A549 (cell line): ENCODE results near the gene RFWD3. TPM values are rescaled to one million over a fixed set of nuclear protein-coding genes. Genes with fewer than 3 reads are reported as not detected.
"Not testable (repeated sequence)": the region's sequence is repeated elsewhere in the genome, so short reads cannot be mapped to it uniquely, and the experiment has no call there.

ENCODE experiments used
- ATAC-seq, 2 experiments: fragments of 200-7000 bp in 1 of 2; fragments of >200 bp in 1 of 2; cut with Nextera tagmentation in 1 of 2; cut with Tn5 transposase in 1 of 2; 3 replicates each; pipeline versions ENCODE4 v1.8.0 to v1.9.1; 2018 to 2020; ENCODE audit warnings: mild to moderate bottlenecking in 1 of 2, moderate library complexity in 1 of 2
- CTCF ChIA-PET: fragments of 300-600 bp; sonication (Branson Sonifier 250); formaldehyde crosslinking; extraction: SDS; loops from one replicate; lab custom pipeline; 2021; ENCODE audit warnings: antibody characterized with exemption, inconsistent platforms; lab: Yijun Ruan, JAX
- POLR2A ChIA-PET: fragments of 350-600 bp; formaldehyde crosslinking; extraction: SDS; loops from one replicate; lab custom pipeline; 2021; ENCODE audit warnings: antibody characterized with exemption, inconsistent platforms; lab: Yijun Ruan, JAX
- DNase-seq, 2 experiments: peaks; one replicate each; pipeline versions ENCODE4 v3.0.0 to v3.0.0-alpha.2; 2011 to 2016; ENCODE audit warnings: low read depth in 1 of 2, low spot score in 1 of 2
- FAIRE-seq: peaks from 2 replicates; lab custom pipeline; 2011; peaks lifted over from hg19 to GRCh38; lab: Jason Lieb, UNC
- H3K27ac ChIP-seq, 2 experiments: fragments of >200 bp; sonication (Bioruptor Twin); formaldehyde crosslinking; 3 replicates each; pipeline ENCODE4 v1.5.1; 2016 to 2017
- H3K4me1 ChIP-seq: fragments of >200 bp; sonication (Bioruptor Twin); formaldehyde crosslinking; 3 replicates; pipeline ENCODE4 v1.6.1; 2016
- H3K4me2 ChIP-seq: fragments of >200 bp; sonication (Bioruptor Twin); formaldehyde crosslinking; 3 replicates; pipeline ENCODE4 v1.6.1; 2016
- H3K4me3 ChIP-seq: fragments of >200 bp; sonication (Bioruptor Twin); formaldehyde crosslinking; 3 replicates; pipeline ENCODE4 v1.5.1; 2016
- H3K9me3 ChIP-seq: fragments of >200 bp; sonication (Bioruptor Twin); formaldehyde crosslinking; 3 replicates; pipeline ENCODE4 v1.6.1; 2016
- BHLHE40 ChIP-seq: IDR thresholded peaks from 2 replicates; pipeline ENCODE4 v1.6.1; 2012; ENCODE audit warnings: low read depth, low read length, inconsistent platforms
- FOSB ChIP-seq: fragments of 250-450 bp; sonication (Bioruptor Pico); IDR thresholded peaks from 2 replicates; pipeline ENCODE4 v1.5.0; 2020; ENCODE audit warnings: mild to moderate bottlenecking, moderate library complexity
- FOSL2 ChIP-seq, 2 experiments: fragments of 450-650 bp in 1 of 2; fragments of >200 bp in 1 of 2; sonication (Bioruptor Twin) in 1 of 2; formaldehyde crosslinking; IDR thresholded peaks; 2 replicates each; pipeline versions ENCODE4 v1.5.0 to v1.6.1; 2016 to 2020; ENCODE audit warnings: mild to moderate bottlenecking in 1 of 2, moderate library complexity in 1 of 2
- GATA3 ChIP-seq: IDR thresholded peaks from 2 replicates; pipeline ENCODE4 v1.6.1; 2012; ENCODE audit warnings: borderline replicate concordance
- HDAC2 ChIP-seq: fragments of 200-600 bp; sonication (generic); IDR thresholded peaks from 2 replicates; pipeline ENCODE4 v1.6.1; 2016
- JUN ChIP-seq, 2 experiments: fragments of >200 bp; sonication (Bioruptor Twin); formaldehyde crosslinking; IDR thresholded peaks; 2 replicates in 1 of 2; 3 replicates in 1 of 2; pipeline ENCODE4 v1.6.1; 2016 to 2017
- JUNB ChIP-seq: fragments of >200 bp; sonication (Bioruptor Twin); formaldehyde crosslinking; IDR thresholded peaks from 2 replicates; pipeline ENCODE4 v1.6.1; 2016
- KDM1A ChIP-seq: fragments of 200-600 bp; sonication (generic); IDR thresholded peaks from 2 replicates; pipeline ENCODE4 v1.6.1; 2016; ENCODE audit warnings: low read depth, mild to moderate bottlenecking
- MAZ ChIP-seq: fragments of 150-350 bp; IDR thresholded peaks from 2 replicates; pipeline ENCODE4 v1.6.1; 2014; ENCODE audit warnings: antibody characterized with exemption, low read depth, low read length, borderline replicate concordance
- PHF8 ChIP-seq: fragments of 200-600 bp; sonication (generic); IDR thresholded peaks from 2 replicates; pipeline ENCODE4 v1.6.1; 2016; ENCODE audit warnings: low read depth, mild to moderate bottlenecking, antibody characterized with exemption, moderate library complexity, borderline replicate concordance
- POLR2A ChIP-seq: IDR thresholded peaks from 2 replicates; pipeline ENCODE4 v1.6.1; 2012; ENCODE audit warnings: mild to moderate bottlenecking, low read length
- RCOR1 ChIP-seq: fragments of 150-350 bp; IDR thresholded peaks from 2 replicates; pipeline ENCODE4 v1.6.1; 2014; ENCODE audit warnings: antibody characterized with exemption, low read length, low read depth
- RFX5 ChIP-seq: fragments of 450-650 bp; IDR thresholded peaks from 2 replicates; pipeline ENCODE4 v1.7.1; 2014; ENCODE audit warnings: antibody characterized with exemption, mild to moderate bottlenecking, moderate library complexity
- RNF2 ChIP-seq: fragments of 200-600 bp; sonication (generic); IDR thresholded peaks from 2 replicates; pipeline ENCODE4 v1.6.1; 2016; ENCODE audit warnings: low read depth, mild to moderate bottlenecking, antibody characterized with exemption, moderate library complexity, borderline replicate concordance
- SMC3 ChIP-seq: fragments of >200 bp; sonication (Bioruptor Twin); formaldehyde crosslinking; IDR thresholded peaks from 3 replicates; pipeline ENCODE4 v1.6.1; 2018; ENCODE audit warnings: inconsistent platforms
- TFCP2L1 ChIP-seq: fragments of 250-450 bp; sonication (Bioruptor Pico); IDR thresholded peaks from 2 replicates; pipeline ENCODE4 v1.5.0; 2021; ENCODE audit warnings: mild to moderate bottlenecking
- ZSCAN20 ChIP-seq: fragments of 250-450 bp; sonication (Bioruptor Pico); IDR thresholded peaks from 2 replicates; pipeline ENCODE4 v1.8.0; 2022; ENCODE audit warnings: mild to moderate bottlenecking, moderate library complexity
- WGBS: methylation state at CpG from one replicate; pipeline ENCODE4 v1.1.6; 2017; ENCODE audit errors: missing lambda C conversion rate; 5-methylcytosine and 5-hydroxymethylcytosine counted together
- polyA plus RNA-seq, 4 experiments: library from polyadenylated mRNA; depleted of rRNA in 3 of 4; stranded (reverse); fragments of >200 nt; fragmentation: RNase III in 1 of 4; extraction: RNeasy Plus Mini Kit Qiagen cat#74134 plus additional on column Dnase treatment in 1 of 4; gene quantifications; 2 replicates in 3 of 4; 3 replicates in 1 of 4; pipeline ENCODE4 v1.2.3, GENCODE V29; 2011 to 2017
- TF ChIP-seq, protein P1 (sequence below): IDR thresholded peaks from 2 replicates; pipeline ENCODE4 v1.6.1; 2012
- TF ChIP-seq, protein P2 (sequence below): fragments of 200-600 bp; sonication (generic); IDR thresholded peaks from 2 replicates; pipeline ENCODE4 v1.6.1; 2016; ENCODE audit warnings: antibody characterized with exemption, mild to moderate bottlenecking, moderate library complexity
- TF ChIP-seq, protein P3 (sequence below): fragments of 450-650 bp; IDR thresholded peaks from 2 replicates; pipeline ENCODE4 v1.6.1; 2014; ENCODE audit warnings: antibody characterized with exemption
- TF ChIP-seq, protein P4 (sequence below): fragments of >200 bp; sonication (Bioruptor Twin); formaldehyde crosslinking; IDR thresholded peaks from 2 replicates; pipeline ENCODE4 v1.6.1; 2016

Gene RFWD3
- polyA plus RNA-seq, 2 of the 4 experiments (the other 2 are of a cell fraction) = 36.1 to 50.6 TPM

DNA sequence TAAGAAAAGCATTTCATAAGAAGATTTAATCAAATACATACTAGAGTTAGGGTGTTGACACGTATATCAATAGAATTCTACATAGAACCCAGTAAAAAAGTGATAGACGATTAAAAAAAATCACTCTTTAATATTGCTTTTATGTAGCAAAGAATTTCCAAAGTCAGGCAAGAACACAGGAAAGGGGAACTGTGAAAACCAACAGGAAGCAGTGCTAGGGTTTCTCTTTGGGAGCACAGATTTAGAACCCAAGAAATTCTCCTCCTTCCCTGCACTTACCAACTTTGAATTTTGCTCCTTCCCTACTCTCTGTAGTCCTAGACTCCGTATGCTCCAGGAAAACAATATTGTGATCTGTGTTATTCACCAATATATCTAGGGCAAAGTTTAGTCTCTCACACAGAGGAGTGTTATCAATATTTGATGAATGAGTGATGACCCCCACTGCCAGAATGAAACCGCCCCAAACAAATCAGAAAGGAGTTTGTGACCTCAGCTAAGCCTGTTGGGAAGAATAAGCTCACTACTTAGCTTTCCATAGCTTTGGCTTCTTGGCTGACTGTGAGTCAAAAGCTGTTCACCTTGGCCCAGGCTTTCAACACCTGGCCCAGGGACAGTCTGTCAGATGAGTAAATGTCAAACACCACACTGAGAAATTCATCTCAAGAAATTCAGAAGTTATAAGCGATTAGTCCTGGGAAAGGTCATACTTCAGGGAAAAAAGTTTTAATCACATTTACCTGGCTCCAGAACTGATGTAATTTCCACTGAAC is 8.6 kb downstream of the RFWD3 start (continued):
- no peak for TF ChIP-seq BHLHE40
- no peak for TF ChIP-seq RFX5
- TF ChIP-seq HDAC2 = no peak

DNA sequence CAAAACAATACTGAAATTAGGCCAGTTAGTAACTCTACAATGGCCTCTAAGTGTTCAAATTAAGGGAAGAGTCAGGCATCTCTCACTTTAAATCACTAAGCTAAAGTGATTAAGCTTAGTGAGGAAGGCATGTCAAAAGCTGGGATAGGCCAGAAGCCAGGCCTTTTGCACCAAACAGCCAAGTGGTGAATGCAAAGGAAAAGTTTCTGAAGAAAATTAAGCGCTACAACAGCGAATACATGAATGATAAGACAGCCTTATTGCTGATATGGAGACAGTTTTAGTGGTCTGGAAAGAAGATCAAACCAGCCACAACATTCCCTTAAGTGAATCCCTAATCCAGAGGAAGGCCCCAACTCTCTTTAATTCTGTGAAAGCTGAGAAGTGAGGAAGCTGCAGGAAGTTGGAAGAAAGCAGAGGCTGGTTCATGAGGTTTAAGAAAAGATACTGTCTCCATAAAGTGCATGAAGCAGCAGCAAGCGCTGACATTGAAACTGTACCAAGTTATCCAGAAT is 12.1 kb downstream of the RFWD3 start:
- ChIA-PET CTCF (interaction anchor here (0.5 to 3.1 kb wide), 6 partner anchors 9 to 580 kb away, joined by 3 to 12 read pairs (median 3); no protein-coding TSS in a partner anchor), POLR2A (no interaction called here)
- 98% methylated on average over 3 of the region's 3 CpGs for WGBS
- Histone ChIP-seq H3K27ac (no peak overlapping the region), H3K9me3 (no peaks in the 10 kb centered on the region), H3K4me1 (no peaks in the 10 kb centered on the region), H3K4me3 (no peak overlapping the region), H3K4me2 (no peak overlapping the region)
- no peak for DNase-seq
- ATAC-seq = no peak
- TF ChIP-seq RNF2 (no peak), PHF8 (no peak), KDM1A (no peak)
- TF ChIP-seq, protein P1, sequence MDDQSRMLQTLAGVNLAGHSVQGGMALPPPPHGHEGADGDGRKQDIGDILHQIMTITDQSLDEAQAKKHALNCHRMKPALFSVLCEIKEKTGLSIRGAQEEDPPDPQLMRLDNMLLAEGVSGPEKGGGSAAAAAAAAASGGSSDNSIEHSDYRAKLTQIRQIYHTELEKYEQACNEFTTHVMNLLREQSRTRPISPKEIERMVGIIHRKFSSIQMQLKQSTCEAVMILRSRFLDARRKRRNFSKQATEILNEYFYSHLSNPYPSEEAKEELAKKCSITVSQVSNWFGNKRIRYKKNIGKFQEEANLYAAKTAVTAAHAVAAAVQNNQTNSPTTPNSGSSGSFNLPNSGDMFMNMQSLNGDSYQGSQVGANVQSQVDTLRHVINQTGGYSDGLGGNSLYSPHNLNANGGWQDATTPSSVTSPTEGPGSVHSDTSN = no peak
- FAIRE-seq = no peak

DNA sequence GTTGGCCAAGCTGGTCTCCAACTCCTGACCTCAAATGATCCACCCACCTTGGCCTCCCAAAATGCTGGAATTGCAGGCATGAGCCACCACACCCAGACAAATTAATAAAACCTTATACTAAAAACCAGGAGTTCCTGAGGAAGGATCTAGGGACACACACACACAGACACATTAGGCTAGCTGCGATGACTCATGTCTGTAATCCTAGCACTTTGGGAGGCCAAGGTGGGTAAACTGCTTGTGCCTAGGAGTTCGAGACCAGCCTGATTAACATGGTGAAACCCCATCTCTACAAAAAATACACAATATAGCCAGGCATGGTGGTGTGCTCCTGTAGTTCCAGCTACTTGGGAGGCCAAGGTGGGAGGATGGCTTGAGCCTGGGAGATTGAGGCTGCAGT is 13.8 kb downstream of the RFWD3 start:
- H3K4me2 ChIP-seq; DNase-seq; ATAC-seq; H3K4me1 ChIP-seq; TF ChIP-seq FOSL2 (IDR thresholded peaks at IDR 0.05): not testable (repeated sequence)
- CTCF ChIA-PET = interaction anchor here (2.3 kb wide), 1 partner anchor 15 kb away, joined by 8 read pairs; no protein-coding TSS in a partner anchor
- TF ChIP-seq FOSL2 (CRISPR knock-in tag; IDR thresholded peaks at IDR 0.05) = 0 out of 2 replicates have a peak, but pooled peaks have one; percentile 21
- TF ChIP-seq, all 56 proteins: peak for 1; not testable (repeated sequence) for 55
- FAIRE-seq, H3K9me3 ChIP-seq, H3K4me3 ChIP-seq, H3K27ac ChIP-seq: not testable (repeated sequence)
- POLR2A ChIA-PET = interaction anchor here (0.6 kb wide), 1 partner anchor 174 kb away, joined by 4 read pairs; no protein-coding TSS in a partner anchor
- WGBS = 92% methylated on average over 2 of the region's 2 CpGs

DNA sequence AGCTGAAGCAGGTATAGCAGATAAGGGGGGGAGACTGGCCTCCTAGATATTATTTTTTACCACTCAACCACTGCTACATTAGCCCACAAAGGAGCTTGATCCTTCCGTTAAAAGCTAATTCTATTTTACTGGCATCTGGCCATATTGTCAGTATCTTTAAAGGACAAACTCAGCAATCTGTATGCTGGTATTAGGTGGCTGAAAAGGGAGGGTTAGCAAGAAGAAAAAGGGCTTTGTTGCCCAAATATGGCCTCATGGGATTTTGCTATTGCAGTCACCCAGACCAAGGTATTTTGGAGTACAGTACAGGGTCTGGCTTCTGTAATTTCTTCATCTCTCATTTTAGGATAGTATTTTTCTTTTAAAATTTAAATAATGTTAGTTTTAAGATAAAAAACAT is 14.4 kb downstream of the RFWD3 start:
- Histone ChIP-seq H3K27ac (no peak overlapping the region), H3K4me3 (no peak overlapping the region), H3K4me2 (no peak overlapping the region), H3K9me3 (no peaks in the 10 kb centered on the region), H3K4me1 (no peaks in the 10 kb centered on the region)
- 78% methylated on average over 1 of the region's 1 CpG for WGBS
- FAIRE-seq (no peak), ATAC-seq (no peak), DNase-seq (no peak)
- POLR2A ChIA-PET = interaction anchor here (0.6 to 1.3 kb wide), 3 partner anchors 45 to 210 kb away, joined by 3 to 4 read pairs (median 3); partner anchors contain the start of gene GLG1
- no peak for TF ChIP-seq MAZ
- TF ChIP-seq GATA3 = no peak
- TF ChIP-seq RCOR1 = no peak
- TF ChIP-seq POLR2A = no peak
- TF ChIP-seq FOSB (CRISPR knock-in tag) = no peak
- TF ChIP-seq ZSCAN20 (CRISPR knock-in tag) = no peak
- TF ChIP-seq JUN (IDR thresholded peaks at IDR 0.05) = no peak
- TF ChIP-seq, protein P2, sequence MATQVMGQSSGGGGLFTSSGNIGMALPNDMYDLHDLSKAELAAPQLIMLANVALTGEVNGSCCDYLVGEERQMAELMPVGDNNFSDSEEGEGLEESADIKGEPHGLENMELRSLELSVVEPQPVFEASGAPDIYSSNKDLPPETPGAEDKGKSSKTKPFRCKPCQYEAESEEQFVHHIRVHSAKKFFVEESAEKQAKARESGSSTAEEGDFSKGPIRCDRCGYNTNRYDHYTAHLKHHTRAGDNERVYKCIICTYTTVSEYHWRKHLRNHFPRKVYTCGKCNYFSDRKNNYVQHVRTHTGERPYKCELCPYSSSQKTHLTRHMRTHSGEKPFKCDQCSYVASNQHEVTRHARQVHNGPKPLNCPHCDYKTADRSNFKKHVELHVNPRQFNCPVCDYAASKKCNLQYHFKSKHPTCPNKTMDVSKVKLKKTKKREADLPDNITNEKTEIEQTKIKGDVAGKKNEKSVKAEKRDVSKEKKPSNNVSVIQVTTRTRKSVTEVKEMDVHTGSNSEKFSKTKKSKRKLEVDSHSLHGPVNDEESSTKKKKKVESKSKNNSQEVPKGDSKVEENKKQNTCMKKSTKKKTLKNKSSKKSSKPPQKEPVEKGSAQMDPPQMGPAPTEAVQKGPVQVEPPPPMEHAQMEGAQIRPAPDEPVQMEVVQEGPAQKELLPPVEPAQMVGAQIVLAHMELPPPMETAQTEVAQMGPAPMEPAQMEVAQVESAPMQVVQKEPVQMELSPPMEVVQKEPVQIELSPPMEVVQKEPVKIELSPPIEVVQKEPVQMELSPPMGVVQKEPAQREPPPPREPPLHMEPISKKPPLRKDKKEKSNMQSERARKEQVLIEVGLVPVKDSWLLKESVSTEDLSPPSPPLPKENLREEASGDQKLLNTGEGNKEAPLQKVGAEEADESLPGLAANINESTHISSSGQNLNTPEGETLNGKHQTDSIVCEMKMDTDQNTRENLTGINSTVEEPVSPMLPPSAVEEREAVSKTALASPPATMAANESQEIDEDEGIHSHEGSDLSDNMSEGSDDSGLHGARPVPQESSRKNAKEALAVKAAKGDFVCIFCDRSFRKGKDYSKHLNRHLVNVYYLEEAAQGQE = no peak
- no peak for TF ChIP-seq PHF8
- no peak for TF ChIP-seq HDAC2
- no peak for TF ChIP-seq SMC3
- no peak for TF ChIP-seq TFCP2L1
- no peak for TF ChIP-seq JUNB
- TF ChIP-seq, protein P3, sequence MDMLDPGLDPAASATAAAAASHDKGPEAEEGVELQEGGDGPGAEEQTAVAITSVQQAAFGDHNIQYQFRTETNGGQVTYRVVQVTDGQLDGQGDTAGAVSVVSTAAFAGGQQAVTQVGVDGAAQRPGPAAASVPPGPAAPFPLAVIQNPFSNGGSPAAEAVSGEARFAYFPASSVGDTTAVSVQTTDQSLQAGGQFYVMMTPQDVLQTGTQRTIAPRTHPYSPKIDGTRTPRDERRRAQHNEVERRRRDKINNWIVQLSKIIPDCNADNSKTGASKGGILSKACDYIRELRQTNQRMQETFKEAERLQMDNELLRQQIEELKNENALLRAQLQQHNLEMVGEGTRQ = no peak
- TF ChIP-seq, protein P4, sequence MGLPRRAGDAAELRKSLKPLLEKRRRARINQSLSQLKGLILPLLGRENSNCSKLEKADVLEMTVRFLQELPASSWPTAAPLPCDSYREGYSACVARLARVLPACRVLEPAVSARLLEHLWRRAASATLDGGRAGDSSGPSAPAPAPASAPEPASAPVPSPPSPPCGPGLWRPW = no peak
- CTCF ChIA-PET = interaction anchor here (0.9 to 3.2 kb wide), 11 partner anchors 11 to 343 kb away, joined by 3 to 14 read pairs (median 7); no protein-coding TSS in a partner anchor
